ENCODE results near the gene CXCR5.
A peak's percentile ranks its signal among the peaks of the same experiment; 100 is the strongest.

Gene CXCR5

DNA sequence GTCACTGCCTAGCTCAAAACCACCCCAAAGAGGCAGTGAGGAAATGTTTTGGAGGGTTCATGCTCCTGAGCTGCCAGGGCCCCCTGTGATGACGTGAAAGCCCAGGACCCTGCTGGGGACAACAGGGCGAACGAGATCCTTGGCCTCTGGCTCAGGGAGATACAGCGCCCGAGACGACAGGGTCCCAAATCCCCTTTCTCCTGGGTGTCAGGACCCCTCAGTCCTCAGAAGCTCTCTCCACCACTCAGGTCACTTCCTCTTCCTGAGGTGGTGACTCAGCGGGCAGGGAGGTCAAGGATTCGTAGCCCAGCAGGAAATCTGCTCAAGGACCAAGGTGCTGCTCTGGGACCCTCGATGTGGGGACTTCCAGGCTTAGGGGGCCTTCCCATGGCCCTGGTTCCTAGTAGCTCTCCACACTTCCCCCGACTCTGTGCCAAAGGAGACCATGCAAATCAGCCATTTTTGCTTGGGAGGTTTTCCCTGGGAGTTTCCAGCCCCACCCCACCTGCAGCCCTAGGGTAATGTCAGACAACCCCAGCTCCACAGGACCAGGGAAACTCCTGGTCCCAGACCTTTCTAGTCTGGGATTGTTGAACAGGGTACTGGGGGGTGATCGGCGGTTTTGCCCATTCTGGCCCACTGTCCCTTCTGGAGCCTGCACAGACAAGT lies 29.2 kb downstream of the CXCR5 start:
- DNase-seq (ENCODE audit: low spot score): no peak

DNA sequence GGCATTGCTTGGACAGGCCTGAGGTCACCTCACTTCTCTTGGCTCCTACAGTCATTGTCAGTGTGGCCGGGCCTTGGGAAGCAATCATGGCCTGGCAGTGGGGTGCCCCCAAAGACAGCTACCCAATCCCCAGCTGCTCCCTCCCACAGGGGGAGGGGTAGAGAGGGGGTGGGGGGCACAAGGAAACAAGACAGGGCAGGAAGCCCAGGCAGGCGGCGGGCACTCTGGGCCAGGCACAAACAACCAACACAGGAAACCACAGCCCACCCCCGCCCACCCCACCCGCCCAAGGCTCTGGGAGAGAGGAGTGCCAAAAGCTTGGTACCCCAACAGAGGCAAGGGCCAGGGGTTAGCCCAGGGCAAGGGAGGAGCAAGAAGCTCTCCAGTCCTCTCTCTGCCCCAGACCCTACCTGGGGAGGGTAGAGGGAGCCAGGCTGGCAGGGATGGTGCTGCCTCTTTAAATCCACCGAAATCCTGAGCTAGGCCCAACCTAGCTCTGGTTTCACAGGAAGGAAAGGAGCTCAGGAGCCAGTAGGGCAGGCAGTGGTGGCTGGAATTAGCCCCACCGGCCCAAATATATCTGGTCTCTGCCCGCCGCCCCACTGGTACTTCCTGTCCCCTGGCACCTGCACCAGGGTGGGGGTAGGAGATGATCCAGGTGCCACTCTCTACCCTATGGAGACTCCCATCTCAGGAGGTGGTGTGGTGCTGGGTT lies 29.9 kb downstream of the CXCR5 start:
- DNase-seq (ENCODE audit: low spot score): no peak

DNA sequence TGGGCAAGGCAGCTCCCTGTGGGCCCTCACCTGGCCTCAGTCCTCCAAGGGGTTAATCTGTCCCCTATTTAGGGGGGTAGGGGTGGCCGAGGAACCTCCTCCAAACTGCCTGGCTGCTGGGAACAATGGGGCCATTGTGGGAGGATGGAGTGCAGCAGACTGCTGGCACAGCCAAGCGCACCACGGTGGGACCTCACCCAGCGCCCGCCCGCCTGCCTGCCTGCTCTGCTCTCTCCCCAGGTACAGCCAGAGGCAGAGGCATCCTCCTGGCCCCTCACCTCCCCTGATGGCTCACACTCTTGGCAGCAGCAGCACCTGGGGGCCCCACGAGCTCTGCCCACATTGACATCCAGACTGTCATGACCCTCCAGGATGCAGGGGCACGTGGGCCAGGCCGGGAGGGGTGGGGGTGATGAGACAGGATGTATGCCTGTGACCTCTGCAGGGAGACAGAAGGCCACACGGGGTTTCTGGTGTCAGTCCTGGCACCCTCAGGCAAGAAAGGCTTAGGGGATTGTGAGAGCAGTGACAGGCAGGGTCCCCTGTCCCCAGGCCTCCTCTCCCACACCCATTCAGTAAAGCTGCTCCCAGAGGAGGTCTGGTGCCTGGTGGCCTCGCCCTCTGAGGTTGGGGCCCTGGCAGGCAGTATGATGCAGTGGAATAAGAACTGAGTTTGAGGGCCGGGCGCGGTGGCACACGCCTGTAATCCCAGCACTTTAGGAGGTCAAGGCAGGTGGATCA lies 30.7 kb downstream of the CXCR5 start:
- DNase-seq (ENCODE audit: low spot score): no peak

DNA sequence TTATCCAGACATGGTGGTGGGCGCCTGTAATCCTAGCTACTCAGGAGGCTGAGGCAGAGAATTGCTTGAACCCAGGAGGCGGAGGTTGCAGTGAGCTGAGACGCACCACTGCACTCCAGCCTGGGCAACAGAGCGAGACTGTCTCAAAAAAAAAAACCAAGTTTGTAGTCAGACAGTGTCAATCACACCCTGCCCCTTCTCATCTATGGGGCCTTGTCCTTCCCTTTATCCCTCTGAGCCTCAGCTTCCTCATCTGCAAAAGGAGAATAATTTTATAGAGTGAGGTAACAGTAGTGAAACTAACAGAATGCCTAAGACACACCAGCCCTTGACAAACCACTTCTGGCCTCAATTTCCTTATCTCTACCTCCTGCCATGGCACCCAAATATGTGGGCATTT lies 31.3 kb downstream of the CXCR5 start:
- no peak for DNase-seq (ENCODE audit: low spot score)

DNA sequence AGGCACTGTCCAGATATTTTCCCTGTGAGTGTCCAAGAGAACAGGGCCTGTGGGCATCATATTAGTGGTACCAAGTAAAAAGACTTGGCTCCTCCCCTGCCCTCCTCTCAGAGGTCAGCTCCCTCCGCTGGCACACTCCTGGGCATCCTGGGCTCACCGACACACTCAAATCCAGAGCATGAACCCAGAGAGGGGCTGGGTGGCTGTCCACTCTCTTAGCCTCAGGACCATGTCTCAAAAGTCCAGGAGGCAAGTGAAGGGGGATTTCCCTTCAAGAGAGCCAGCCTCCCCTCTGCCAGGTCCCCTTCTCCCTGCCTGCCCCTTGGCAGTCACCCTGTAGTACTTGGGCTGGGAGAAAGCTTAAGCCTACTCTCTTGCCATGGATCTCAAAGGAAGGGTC lies 31.7 kb downstream of the CXCR5 start:
- DNase-seq (ENCODE audit: low spot score): no peak

DNA sequence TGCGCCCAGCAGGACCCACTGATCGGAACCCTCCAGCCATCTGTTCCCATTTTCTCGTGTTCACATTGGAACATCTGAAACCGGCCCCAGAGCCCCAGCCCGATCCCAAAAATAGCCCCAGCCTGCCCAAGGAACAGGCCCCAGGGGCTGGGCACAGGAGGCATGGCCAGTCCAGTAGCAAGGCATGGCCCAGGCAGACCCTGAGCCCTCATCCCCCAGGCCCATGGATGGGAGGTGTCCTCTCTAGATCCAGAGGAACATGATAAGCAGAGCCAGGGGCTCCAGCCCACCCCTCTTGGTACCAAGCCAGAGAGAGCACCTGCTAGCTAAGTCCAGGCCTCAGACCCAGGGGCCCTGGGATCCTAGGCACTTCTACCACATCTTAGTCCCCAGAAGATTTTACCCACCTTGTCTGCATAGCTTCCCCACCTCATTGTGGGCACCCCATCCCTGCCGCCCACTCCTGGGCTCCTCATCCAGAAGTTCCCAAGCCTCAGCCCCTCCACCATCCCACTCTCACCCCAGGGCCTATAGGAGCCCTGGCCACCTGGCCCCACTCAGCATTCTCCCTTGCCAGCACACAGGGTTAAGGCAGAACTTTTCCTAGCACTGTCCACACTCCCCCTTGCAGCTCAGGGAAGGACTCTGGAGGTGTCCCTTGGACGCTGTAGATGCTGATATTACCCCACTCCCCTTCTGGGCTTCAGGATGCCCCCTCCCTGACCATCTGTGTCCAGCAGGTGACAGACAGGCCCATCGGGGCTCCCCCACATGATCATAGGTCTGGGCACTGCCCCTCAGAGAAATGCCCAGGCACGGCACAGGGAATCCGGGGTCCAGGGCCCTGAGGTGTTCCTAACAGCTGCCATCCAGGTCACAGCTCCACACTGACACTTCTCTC lies 32.5 kb downstream of the CXCR5 start:
- no peak for DNase-seq (ENCODE audit: low spot score)

DNA sequence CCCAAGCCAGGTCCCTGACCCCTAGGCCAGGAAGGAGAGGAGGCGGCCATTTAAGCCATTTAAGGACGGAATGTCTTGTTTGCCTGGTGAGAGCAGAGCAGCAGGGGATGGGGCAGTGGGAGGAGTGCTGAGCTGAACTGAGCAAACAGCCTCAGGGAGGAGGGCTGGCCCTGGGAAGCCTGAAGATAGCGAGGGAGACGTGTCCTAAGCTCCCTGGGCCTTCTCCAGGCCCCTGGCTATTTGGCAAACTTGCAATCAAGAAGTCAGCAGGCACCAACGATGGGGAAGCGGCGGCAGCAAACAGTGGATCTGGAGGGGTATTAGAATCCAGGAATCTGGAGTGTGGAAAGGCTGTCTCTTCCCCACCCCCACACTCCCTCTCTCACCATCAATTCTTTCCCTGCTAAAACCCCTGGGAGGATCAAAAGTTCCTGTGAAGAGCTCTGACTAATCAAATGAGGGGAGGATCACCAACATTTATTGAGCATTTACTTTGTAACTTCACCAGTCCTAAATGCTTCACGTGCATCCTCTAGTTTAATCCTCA lies 33.2 kb downstream of the CXCR5 start:
- no peak for DNase-seq (ENCODE audit: low spot score)

DNA sequence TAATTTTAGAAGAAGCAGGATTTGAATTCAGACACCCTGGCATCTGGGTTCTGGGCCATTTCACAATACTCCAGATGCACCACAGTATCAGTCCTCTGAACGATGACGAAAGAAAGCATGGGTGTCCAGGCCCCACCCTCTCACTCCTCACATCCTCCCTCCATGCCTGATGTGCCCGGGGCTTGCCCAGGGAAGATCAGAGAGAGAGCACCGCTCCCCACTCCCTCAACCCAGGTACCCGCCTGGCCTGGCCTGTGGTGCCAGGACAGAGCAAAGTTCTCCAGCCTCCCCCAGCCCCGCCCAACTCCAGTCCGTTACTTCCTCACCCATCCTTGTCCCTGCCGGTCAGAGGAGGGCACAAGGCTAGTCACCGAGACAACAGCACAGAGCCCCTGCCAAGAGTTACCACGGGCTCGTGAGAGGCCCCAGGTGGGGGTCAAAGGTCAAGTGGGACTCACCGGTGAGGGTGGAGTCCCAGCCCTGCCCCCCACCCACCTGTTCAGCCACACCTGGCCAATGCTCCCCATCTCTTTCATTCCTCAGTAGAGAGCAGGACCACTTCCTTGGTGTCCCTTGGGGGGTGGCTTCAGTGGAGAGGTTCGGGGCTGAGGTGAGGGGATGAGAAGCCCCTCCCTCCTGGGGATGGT lies 33.9 kb downstream of the CXCR5 start:
- no peak for DNase-seq (ENCODE audit: low spot score)

DNA sequence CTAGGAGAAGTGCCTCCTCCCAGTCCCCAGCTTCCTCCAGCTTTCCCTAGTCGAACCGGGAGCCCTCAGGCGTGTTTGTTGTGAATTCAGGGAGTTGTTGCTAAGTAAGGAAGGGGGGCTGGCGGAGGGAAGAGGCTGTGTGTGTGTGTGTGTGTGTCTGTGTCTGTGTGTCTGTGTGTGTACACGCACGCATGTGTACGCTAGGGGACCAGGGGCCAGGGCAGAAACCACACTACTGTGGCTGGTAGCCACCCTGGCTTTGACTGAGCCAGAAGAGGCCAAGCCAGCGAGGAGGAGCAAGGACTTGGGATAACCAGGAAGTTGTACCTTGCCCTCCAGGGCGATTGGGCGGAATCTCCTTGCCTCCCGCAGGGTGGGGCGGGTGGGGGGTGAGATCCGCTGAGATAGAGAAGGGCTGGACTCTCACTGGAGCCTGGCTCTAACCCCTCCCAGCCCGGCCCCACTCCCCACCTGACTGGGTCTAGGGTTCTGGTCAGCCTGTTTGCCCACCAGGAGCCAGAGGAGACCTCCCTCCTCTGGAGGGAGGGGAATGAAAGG lies 34.5 kb downstream of the CXCR5 start:
- no peak for DNase-seq (ENCODE audit: low spot score)

DNA sequence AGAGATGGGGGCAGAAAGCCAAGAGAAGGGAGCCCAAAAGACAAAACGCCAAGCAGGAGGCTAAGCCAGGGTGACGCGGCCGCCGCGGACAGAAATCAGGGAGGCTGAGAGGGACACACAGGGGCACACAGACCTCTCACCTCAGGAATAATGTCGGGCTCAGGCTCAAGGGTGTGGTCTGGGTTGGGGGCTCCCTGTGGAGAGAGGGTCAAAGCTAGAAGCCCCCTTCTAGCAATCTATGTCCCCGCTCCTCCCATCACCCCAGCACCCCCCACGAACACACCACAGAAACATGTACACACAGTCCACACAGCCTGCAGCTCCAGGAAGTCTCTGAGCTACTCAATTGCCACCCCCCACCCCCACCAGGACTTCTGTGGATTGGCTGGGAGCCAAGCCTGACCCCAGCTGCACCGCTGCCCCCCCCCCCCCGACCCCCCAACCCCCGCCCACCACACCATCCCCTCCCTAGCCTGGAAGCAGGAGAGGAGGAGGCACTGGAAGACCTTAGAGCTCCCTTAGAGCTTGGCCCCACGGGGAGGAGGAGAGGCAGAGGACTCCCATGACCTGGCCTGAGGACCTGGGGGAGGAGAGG lies 35.1 kb downstream of the CXCR5 start:
- no peak for DNase-seq (ENCODE audit: low spot score)

DNA sequence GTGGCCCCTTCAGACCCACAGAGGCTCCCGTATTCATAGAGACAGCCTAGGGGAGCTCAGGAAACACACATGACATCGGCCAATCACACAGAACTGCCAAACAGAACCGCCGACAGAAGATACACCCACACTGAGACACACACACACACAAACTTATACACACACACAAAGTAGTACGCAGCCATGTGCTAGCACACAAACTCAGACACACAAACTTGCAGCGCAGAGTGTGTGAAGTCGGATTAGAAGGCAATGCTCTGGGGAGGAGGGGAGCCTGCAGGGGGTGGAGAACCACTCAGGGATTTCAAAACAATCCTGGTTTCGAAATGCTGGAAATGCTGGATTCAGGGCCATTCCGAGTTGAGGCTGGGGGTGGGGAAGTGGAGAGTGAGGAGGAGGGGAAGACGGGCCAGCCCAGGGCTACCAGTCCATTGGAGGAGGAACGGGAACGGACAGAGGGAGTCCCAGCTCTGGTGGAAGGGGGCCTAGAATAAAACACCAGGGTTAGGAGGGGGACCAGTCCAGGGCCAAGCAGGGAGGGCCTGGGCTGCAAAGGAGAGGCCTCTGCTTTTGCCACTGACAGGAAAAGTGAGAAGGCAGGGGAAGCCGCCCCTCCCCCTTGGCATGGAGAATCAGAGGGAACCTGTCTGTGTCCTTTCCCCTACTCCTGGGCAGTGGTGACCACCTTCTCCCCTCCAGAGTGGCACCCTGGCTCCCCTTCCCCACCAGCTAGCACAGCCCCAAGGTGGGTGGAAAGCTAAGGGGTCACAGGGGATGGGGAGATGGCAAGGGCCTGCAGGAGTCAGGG lies 37.6 kb downstream of the CXCR5 start:
- DNase-seq (ENCODE audit: low spot score): peak; percentile 90

DNA sequence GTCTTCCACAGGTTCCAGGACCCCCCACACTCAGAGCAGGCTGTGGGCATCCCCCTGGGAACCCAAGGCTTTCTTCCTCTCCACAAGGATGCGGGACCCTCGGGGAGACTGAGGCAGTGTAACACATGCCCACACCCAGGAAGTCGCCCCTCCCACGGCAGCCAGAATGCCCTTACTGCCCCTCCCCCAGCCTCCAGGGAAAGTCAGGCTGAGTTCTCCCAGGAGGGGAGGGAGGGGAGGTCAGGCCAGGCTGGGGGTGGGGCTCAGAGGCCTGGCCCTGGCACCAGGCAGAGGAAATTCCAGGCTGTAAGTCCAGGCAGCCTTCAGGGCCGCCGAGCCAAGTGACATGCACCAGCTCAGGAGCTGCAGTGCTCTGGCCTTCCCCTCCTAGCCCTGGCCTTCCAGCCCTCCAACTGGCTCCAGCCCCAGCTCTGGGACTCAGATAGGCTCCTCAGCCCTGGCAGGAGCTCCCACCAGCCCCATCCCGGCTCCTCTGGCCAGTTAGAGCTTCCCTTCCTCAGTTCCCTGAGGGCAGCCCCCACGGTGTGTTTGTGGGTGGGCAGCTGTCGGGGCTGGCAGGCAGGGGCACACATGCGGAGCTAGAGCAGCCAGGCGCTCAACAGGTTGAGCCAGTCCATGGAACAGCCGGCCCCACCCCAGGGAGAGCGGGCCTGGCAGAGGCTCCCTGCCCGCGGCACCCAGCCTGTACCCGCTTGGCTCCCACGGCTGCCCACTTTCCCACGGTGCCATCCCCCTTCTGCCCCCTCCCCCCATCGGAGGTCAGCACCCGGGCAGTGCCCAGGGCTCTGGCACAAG lies 38.4 kb downstream of the CXCR5 start:
- peak; percentile 78 for DNase-seq (ENCODE audit: low spot score)

DNA sequence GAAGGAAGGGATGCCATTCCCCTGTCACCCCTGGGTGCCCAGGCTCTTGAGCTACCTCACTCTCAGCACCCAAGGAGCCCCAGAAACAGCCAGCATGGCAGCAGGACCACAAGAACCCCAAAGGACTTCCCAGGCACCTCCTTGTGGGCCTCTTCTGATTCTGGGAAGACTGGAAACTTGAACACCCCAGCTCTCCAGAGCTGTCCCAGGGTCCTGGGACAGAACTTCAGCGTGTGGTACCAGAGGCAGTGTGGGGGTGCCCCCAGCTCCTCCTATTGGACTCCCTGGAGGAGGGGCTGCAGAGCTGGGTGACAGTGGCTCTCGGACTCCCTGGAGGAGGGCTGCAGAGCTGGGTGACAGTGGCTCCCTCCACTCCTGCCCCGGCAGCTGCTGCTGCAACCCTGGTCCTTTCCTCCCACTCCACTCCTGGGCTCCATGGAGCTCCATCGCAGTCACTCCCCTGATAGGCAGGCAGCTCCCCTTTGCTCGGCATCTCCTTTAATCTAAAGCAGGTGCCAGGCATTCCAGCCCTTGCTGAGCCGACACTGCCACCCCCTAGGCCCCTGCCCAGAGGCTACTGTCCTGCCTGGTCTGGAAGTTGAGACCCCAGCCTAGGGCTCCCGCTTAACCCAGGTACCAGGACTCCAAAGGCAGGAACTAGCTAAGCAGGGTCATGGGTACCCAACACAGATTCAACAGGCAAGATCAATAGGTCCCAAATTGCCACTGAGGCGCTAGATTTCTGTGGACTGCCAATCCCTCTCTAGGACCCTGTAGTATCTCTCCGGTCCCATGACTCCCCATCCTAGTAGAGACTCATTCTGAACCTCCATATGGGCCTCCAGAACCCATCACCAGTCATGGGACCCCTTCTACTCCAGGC lies 39.3 kb downstream of the CXCR5 start:
- no peak for DNase-seq (ENCODE audit: low spot score)

DNA sequence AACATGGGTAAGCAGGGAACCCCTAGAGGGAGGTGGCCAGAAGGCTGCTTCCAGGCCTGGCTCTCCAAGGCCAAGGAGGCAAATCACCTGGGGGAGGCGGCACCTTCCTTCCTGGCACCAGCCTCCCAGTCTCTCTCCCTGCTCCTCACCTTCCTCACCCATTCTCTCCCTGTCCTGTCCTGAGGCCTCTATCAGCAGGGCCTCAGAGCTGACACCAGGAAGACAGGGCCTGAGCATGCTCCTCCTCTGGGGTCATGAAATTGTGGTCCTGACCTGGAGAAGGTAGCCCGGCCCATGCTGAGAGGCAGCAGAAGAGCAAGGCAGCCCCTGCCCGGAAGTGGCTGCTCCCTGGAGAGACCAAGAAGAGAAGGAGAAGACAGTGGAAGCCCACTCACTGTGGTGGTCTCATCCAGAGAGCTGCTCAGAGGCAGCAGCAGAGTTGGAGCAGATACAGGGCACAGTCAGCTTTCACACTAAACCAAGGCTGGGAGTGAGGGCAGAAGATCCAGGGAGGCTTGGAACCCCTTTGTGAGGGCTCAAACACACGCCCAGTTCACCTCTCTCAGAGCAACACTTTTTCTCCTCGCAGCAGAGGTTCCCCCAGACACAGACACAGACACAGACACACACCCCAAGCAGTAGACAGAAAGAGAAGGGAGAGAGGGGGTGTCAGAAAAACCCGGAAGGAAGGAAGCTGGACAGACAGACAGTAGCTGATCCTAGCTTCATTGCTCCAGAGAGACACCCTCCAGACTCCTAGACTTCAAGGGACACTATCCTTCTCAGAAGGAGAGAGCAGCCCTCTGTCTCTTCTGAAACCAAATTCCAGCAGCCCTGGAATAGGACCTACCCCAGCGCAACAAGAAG lies 40.3 kb downstream of the CXCR5 start:
- DNase-seq (ENCODE audit: low spot score): no peak

DNA sequence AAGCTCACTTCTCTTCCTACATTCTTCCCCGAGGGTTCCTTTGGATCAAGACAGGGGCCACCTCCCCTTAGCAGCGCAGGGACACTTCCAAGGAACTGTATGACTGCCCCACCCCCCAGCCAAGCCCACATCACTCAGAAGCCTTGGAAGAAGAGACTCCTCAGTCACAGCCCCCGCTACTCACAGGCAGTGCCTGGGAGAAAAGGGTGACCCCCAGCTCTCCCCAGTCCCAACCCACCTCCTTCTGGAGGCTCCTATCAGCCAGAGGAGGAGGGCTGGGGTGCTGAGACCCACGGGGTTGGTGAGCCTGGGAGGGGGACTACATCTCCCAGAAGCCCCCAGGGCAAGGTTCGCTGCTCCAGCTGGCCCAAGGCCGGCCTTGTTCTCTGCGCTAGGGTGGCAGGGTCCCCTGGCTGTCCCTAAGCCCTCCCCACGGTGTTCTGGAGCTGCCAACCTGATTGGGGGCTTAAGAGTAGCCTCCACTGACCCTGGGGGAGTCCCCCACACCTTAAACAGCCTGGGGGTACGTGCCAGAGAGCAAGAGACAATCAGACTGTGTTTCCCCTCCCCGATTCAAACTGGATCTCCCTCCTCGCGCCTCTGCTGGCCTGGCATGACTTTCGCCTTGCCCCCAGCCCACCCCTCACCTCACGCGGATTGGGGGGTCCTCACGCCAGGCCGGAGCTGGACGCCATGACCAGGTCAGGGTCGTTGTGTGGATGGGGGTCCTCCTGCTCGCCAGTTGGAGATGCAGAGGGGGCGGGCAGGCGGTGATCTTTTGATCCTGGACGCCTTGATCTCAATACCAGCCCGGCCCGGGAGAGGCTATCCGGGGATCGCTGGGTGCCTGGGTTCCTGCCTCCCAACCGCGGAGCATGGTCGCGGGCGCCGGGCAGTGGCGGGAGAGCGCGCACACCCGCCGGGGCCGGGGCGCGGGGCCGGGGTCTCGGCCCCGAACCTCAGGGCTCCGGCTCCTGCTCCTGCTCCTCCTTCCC lies 41.2 kb downstream of the CXCR5 start:
- peak; percentile 91 for DNase-seq (ENCODE audit: low spot score)
